ENCODE results near the gene HPSE. TPM values are rescaled to one million over a fixed set of nuclear protein-coding genes. Genes with fewer than 3 reads are reported as not detected.

The HPSE gene
- total RNA-seq, 4 donors from 2014 or later = 2.0 to 3.0 (median 2.7) TPM

GRCh38 chr4:83371936-83372335 is 37.3 kb upstream of the HPSE start:
- 85 to 88% methylated on average over 1 of the region's 1 CpG for WGBS, 2 donors

DNA sequence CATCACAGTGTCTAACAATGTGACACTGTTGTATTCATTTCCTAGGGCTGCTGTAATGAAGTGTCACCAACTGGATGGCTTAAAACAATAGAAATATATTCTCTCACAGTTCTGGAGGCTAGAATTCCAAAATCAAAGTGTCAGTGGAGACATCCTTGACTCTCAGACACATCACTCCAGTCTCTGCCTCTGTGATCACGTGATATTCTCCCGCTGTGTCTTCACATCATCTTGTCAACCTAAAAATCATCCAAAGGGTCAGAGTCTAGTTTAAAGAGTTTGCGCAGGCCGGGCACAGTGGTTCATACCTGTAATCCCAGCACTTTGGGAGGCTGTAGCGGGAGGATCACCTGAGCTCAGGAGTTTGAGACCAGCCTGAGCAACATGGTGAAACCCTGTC is 36.6 kb upstream of the HPSE start:
- no peak overlapping the region for H3K27ac ChIP-seq
- H3K4me1 ChIP-seq = no peaks in the 10 kb centered on the region
- TF ChIP-seq, protein P1, sequence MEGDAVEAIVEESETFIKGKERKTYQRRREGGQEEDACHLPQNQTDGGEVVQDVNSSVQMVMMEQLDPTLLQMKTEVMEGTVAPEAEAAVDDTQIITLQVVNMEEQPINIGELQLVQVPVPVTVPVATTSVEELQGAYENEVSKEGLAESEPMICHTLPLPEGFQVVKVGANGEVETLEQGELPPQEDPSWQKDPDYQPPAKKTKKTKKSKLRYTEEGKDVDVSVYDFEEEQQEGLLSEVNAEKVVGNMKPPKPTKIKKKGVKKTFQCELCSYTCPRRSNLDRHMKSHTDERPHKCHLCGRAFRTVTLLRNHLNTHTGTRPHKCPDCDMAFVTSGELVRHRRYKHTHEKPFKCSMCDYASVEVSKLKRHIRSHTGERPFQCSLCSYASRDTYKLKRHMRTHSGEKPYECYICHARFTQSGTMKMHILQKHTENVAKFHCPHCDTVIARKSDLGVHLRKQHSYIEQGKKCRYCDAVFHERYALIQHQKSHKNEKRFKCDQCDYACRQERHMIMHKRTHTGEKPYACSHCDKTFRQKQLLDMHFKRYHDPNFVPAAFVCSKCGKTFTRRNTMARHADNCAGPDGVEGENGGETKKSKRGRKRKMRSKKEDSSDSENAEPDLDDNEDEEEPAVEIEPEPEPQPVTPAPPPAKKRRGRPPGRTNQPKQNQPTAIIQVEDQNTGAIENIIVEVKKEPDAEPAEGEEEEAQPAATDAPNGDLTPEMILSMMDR (IDR thresholded peaks at IDR 0.05) = no peak
- H3K27me3 ChIP-seq = no peaks in the 10 kb centered on the region
- WGBS, 2 donors = 94 to 95% methylated on average over 5 of the region's 5 CpGs
- no peak overlapping the region for H3K4me3 ChIP-seq
- no peaks in the 10 kb centered on the region for H3K9me3 ChIP-seq
- H3K36me3 ChIP-seq = no peaks in the 10 kb centered on the region
- DNase-seq (ENCODE audit: low spot score in 2 of 2) = no peak

More at GRCh38 chr4:83371936-83372335, 37.3 kb upstream of the HPSE start:
- Histone ChIP-seq H3K9me3 (no peaks in the 10 kb centered on the region), H3K4me1 (no peaks in the 10 kb centered on the region), H3K27ac (no peak overlapping the region), H3K36me3 (no peaks in the 10 kb centered on the region), H3K27me3 (no peaks in the 10 kb centered on the region), H3K4me3 (no peak overlapping the region)
- DNase-seq (ENCODE audit: low spot score in 2 of 2) = no peak
- TF ChIP-seq, protein P1 (IDR thresholded peaks at IDR 0.05) = no peak
- no peak for TF ChIP-seq POLR2A (IDR thresholded peaks at IDR 0.05)
- no peak for TF ChIP-seq EP300 (IDR thresholded peaks at IDR 0.05)

GRCh38 chr4:83370640-83370906 is 35.9 kb upstream of the HPSE start:
- DNase-seq (ENCODE audit: low spot score in 2 of 2) = no peak
- WGBS, 2 donors = 83 to 91% methylated on average over 1 of the region's 1 CpG
- no peak for TF ChIP-seq EP300 (IDR thresholded peaks at IDR 0.05)
- no peak for TF ChIP-seq POLR2A (IDR thresholded peaks at IDR 0.05)
- TF ChIP-seq, protein P1 (IDR thresholded peaks at IDR 0.05) = no peak
- Histone ChIP-seq H3K27ac (no peak overlapping the region), H3K27me3 (no peaks in the 10 kb centered on the region), H3K36me3 (no peaks in the 10 kb centered on the region), H3K4me3 (no peak overlapping the region), H3K4me1 (no peaks in the 10 kb centered on the region), H3K9me3 (no peaks in the 10 kb centered on the region)

DNA sequence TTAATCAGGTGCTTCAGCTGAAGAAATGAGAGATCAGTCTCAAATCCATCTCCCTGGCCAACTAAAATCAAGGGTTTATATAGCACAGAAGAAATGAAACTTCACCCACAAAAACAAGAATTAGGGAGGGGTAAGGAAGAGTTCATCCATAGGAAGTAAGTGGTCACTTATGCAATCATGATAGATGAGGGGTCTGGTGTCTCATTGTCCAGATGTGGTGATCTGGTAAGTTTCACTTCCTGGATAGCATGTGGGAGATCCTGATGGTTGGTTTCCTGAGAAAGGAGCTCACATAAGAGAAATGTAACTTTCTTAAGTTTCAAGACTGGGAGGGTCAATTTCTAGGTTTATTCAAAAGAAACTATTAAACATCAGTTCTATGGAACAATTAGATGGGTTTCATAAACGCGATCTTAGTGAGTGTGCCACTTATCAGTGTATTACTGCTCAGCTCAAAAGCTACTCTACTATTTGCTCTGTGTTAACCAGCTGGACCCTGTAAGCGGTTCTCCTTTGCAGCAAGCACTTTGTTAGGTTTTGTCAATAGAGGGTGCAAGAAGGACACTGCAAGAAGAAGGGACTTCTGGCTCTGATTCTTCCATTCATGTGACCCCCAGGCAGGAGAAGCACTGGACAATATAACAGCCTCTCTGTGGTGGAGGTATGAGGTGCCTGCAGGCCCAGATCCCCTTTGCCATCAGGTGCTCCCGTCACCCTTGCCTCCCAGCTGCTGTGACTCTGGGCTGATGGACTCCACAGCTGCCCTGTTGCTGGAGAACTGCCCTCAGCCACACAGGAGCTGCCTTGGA is 35.4 kb upstream of the HPSE start:
- no peaks in the 10 kb centered on the region for H3K9me3 ChIP-seq
- DNase-seq (ENCODE audit: low spot score in 2 of 2) = no peak
- H3K27me3 ChIP-seq = no peaks in the 10 kb centered on the region
- H3K4me3 ChIP-seq = no peak overlapping the region
- H3K27ac ChIP-seq = no peak overlapping the region
- no peaks in the 10 kb centered on the region for H3K36me3 ChIP-seq
- TF ChIP-seq EP300 (IDR thresholded peaks at IDR 0.05) = peak in 1 of 2 donors; percentile 71
- no peak for TF ChIP-seq POLR2A (IDR thresholded peaks at IDR 0.05)
- 56 to 72% methylated on average over 4 of the region's 4 CpGs for WGBS, 2 donors
- H3K4me1 ChIP-seq = no peaks in the 10 kb centered on the region

- no peak for TF ChIP-seq EP300 (IDR thresholded peaks at IDR 0.05)
- TF ChIP-seq POLR2A (IDR thresholded peaks at IDR 0.05) = no peak
- TF ChIP-seq, protein P1 (IDR thresholded peaks at IDR 0.05) = no peak
- no peaks in the 10 kb centered on the region for H3K36me3 ChIP-seq
- 78 to 90% methylated on average over 3 of the region's 3 CpGs for WGBS, 2 donors
- no peak overlapping the region for H3K27ac ChIP-seq
- no peak overlapping the region for H3K4me3 ChIP-seq
- no peaks in the 10 kb centered on the region for H3K4me1 ChIP-seq
- no peaks in the 10 kb centered on the region for H3K9me3 ChIP-seq
- no peak for DNase-seq (ENCODE audit: low spot score in 2 of 2)
- no peaks in the 10 kb centered on the region for H3K27me3 ChIP-seq
Observed at GRCh38 chr4:83364312-83364711, 29.7 kb upstream of the HPSE start.

All from tibial nerve (tissue), 4 donors.